Measurements from ENCODE around the gene KMT2C.

DNA sequence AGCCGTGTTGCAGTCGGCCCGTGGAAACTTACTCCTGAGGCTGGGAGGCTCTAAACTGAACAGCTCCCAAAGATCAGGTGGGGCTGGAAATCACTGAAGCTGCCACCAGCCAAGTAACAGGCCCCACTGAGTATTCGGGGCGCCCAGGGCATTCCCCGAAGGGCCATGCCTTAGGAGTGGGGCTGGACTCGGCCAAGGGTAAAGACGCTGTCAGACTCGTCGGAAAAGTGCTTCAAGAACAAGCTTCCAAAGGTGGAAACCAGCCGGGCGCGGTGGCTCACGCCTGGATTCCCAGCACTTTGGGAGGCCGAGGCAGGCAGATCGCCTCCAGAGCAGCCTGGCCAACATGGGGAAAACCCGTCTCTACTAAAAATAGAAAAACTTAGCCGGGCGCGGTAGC lies 307.6 kb downstream of the KMT2C start:
- TF ChIP-seq, protein P1, sequence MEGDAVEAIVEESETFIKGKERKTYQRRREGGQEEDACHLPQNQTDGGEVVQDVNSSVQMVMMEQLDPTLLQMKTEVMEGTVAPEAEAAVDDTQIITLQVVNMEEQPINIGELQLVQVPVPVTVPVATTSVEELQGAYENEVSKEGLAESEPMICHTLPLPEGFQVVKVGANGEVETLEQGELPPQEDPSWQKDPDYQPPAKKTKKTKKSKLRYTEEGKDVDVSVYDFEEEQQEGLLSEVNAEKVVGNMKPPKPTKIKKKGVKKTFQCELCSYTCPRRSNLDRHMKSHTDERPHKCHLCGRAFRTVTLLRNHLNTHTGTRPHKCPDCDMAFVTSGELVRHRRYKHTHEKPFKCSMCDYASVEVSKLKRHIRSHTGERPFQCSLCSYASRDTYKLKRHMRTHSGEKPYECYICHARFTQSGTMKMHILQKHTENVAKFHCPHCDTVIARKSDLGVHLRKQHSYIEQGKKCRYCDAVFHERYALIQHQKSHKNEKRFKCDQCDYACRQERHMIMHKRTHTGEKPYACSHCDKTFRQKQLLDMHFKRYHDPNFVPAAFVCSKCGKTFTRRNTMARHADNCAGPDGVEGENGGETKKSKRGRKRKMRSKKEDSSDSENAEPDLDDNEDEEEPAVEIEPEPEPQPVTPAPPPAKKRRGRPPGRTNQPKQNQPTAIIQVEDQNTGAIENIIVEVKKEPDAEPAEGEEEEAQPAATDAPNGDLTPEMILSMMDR (conservative IDR thresholded peaks at IDR 0.05; ENCODE audit: low read length) = no peak
- no peak for TF ChIP-seq EZH2phosphoT487 (IDR thresholded peaks at IDR 0.05; ENCODE audit: borderline replicate concordance)

All from Loucy (cell line).